Measurements from ENCODE around the gene SYNGR3.
"Not testable (repeated sequence)": the region's sequence is repeated elsewhere in the genome, so short reads cannot be mapped to it uniquely, and the experiment has no call there.

SYNGR3 gene

DNA sequence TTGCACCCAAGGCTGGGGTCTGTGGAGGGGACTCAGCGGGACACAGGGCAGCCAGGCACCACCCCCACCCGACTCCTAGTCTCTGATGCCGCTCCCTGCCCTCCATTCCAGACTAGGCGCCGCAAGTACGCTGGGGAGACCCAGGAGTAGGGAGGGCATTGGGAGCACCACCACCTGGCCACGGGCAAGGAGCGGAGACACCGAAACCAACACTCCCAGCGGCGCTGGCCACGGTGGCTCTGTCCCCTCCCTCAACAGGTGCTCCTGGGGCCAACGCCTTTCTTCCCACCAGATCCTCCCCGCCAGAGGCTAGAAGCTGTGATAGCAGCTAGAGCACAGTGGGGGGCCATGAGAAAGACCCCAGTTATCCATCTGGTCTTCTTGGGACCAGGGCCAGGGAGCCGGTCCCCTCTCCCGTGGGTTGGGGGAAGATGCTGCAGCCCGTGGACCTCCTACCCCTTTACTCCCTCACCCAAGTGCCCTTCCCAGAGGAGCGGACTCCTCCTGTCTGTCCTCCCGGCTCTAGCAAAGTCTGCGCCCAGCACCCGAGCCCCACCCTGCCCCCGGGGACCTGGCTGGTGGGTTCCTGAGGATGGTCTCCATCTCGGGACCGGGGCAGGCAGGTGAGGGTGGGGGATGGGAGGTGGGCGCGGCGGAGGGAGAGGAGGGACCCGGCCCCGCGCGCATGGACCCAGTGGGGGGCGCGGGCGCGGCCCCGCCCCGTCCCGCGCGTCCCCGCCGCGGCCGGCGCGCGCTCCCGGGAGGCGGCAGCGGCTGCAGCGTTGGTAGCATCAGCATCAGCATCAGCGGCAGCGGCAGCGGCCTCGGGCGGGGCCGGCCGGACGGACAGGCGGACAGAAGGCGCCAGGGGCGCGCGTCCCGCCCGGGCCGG is at the start of gene SYNGR3:
TSS of gene SYNGR3 (plus strand) at position 762 of the 892 bp plus-strand sequence. CDS start 133 bp downstream, outside the sequence.
- DNase-seq (ENCODE audit: low read depth), result no peak

DNA sequence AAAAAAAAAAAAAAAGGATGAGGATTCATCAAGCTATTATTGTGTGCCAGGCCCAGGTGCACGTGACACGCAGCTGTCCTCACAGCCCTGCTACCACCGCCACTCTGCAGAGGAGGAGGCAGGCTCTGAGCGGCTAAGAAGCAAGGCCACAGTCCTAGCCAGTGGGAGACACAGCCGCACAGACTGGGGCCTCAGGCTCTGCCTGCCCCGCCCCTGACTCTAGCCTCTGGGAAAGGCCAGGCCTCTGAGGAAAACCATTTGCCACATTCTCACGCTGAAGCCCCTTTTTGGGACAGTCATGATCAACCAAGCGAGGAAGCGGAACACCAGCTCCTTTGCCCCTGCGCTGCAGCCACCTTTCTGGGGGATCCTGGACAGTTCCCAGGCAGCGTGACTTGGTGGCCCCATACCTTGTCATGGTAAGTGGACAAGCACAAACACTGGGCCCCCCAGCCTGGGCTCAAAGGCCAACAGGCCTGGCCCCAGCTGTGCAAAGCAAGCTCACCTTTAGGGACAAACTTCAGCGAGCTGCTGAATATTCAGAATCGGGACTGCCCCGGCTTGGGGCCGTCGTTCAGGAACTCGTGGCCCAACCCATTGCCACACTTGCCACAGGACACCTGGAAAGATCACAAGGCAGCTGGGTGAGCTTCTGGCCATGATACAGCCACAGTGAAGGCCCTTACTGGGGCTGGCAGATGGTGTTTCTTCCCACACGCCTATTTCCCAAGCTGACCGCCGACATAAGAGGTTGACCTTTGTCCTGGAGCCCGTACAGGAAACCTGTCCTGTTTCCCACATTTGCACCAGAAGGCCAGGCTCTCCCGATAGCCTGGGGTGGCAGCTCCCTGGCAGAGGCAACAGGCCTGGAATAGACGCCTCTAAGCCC is 49.3 kb upstream of the SYNGR3 start:
- no peak for DNase-seq (ENCODE audit: low read depth)

DNA sequence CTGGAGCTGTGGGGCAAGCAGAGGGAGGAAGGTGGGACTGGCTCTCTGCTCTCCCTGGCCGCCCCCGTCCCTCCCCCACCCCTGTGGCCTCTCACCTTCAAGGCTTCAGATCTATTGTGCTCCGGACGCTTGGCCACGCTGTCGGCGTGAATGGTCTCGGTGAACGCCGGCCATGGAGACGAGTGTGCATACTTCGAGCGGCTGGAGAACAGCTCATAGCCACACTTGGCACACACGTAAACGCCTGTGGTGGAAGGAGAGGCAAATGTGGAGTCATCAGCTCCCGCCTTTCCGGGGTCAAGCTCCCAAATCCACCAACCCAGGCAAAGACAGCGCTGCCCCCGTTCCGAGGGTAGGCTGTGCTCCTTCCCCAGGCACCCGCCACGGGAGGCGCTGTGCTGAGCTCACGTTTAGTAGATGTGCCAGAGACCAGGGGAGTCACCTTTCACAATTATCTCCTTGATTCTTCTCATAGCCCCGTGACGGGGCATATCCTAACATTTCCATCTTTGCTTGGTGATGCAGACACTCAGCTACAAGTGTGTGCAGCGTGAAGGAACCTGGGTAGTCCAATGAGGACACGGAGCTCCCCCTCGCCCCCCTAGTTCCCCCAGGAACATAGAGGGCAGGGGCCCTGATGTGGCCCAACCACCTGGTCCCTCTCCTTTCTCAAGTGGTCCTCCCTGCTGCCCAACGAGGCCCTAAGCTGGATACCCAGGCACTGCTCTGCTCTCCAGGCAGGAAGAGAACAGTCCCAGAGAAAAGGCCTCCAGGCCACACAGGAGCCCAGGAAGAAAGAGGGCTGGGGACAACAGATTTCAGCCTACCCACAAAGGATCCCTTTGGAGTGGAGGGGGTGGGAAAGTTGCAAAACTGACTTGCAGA is 48.4 kb upstream of the SYNGR3 start:
- no peak for DNase-seq (ENCODE audit: low read depth)

DNA sequence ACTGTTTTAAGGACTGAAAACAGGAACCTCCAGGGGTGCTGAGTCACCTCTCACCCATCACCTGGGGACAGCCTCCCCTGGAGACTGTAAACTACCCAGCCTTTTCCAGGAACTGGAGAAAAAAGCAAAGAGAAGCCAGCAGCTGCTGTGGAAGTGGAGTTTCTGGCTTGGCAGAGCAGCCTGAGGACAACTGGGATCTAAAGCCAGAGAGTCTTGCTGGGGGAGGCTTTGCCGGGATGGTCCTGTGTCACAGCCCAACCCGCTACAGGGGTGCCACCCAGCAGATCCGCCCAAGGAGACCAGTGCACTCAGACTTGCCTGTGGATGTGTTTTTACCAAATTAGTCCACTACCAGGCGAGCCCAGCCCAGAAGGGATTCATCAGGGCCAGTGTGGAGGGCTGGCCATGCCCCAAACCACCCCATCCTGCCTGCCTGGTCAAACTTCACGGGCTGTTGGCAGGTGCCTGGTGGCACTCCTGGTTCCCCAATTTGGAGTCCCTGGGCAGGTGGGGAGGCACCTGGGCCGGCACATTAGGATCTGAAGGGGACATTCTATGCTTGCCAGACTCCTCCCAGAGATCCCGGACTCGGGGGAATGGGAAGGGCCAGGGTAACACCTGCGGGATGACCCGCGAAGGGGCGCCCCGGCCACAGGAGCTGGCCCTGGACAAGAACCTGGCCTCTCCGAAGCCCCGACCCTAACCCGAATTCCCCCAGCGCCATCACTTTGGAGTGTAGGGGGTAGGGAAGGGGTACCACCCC is 47.5 kb upstream of the SYNGR3 start:
- DNase-seq (ENCODE audit: low read depth), result no peak

GRCh38 chr16:1942810-1943726 is 46.7 kb upstream of the SYNGR3 start, which contains the start of gene MSRB1:
MSRB1 (minus strand) TSS chr16:1943199; CDS start chr16:1943156, 43 bp downstream.
- peak; percentile 97 for DNase-seq (ENCODE audit: low read depth)

GRCh38 chr16:1944612-1945199 is 45.1 kb upstream of the SYNGR3 start:
- DNase-seq (ENCODE audit: low read depth), result no peak

GRCh38 chr16:1945559-1946391 is 44.0 kb upstream of the SYNGR3 start:
- DNase-seq (ENCODE audit: low read depth), result no peak

DNA sequence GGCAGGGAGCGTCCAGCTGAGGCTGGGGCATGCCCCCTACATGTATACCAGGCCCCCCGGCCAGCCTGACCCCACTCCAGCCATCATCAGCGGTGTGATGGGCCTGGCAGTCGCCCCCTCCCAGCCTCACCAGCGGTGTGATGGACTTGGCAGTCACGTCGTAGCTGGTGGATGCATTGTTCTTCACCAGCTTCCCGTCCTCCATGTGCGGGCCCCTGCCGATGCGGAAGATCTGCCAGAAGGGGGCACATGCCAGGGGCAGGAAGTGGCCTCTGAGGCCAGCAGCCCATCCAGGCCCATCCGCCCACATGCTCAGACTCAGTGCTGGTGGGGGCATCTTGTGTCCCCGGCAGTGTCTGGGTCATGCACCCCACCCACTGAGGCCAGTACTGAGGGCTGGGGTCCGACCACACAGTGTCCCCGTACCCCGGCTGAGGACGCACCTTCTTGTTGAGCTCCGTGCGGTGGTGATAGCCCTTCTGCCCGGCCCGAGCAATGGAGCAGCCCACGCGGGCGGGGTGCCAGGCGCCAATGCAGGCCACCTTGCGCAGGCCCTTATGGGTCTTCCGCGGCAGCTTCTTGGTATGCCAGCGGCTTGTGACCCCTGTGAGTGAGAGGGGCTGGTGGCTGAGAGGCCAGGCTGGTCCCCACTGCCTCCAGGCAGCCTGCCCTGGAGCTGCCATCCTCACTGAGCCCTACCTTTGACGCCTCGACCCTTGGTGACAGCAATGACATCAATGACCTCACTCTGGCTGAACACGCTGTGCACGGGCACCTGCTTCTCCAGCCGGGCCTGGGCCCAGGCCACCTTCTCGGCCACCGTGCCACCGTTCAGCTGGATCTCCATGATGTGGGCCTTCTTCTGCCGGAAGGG is 43.0 kb upstream of the SYNGR3 start:
- DNase-seq (ENCODE audit: low read depth), result no peak

DNA sequence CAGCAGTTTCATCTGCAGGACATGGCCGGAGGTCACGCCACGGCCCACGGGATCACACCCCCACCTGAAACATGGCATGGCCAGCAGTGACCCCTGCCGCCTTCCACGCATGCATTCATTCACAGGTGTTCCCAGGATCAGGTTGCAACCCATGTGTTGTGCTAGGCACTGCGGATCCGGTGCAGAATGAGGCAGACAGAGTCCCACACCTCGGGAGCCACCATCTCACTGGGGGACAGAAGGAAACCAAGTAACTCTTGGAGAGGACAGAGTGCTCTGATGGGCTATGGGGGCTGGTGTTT is 42.5 kb upstream of the SYNGR3 start:
- DNase-seq (ENCODE audit: low read depth), result no peak

- DNase-seq (ENCODE audit: low read depth), result no peak
These were observed 40.3 kb upstream of the SYNGR3 start for GRCh38 chr16:1949507-1949906.

DNA sequence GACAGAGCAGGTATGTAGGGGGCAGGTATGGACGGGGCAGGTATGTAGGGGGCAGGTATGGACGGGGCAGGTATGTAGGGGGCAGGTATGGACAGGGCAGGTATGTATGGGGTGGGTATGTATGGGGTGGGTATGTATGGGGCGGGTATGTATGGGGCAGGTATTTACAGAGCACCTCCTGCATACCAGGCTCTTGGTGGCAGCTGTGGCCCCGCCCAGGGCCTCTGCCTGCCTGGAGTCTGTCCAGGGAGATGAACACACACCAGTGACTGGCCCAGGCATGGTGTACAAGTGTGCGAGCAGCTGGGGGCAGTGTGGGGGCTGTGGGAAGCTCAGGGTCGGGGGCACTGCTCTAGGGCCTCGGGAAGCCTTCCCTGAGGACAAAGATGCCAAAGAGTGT is 39.7 kb upstream of the SYNGR3 start:
- no peak for DNase-seq (ENCODE audit: low read depth)

GRCh38 chr16:1950559-1950958 is 39.2 kb upstream of the SYNGR3 start:
- DNase-seq (ENCODE audit: low read depth), result no peak

GRCh38 chr16:1953734-1954133 is 36.0 kb upstream of the SYNGR3 start:
- no peak for DNase-seq (ENCODE audit: low read depth)

GRCh38 chr16:1957434-1958142 is 32.2 kb upstream of the SYNGR3 start:
- not testable (repeated sequence) for DNase-seq (ENCODE audit: low read depth)

GRCh38 chr16:1958143-1958491 is 31.7 kb upstream of the SYNGR3 start:
- not testable (repeated sequence) for DNase-seq (ENCODE audit: low read depth)

GRCh38 chr16:1958715-1959268 is 31.0 kb upstream of the SYNGR3 start:
- no peak for DNase-seq (ENCODE audit: low read depth)
